NCI-H2227 treated with DMSO at 0.1 percent for 48 hours (cell line): ENCODE data around the gene CALCOCO1.

Source experiments
- DNase-seq: peaks from one replicate; lab custom pipeline; 2025; lab: John Stamatoyannopoulos, UW

The CALCOCO1 gene

GRCh38 chr12:53664191-53664590 is 63.1 kb downstream of the CALCOCO1 start:
- DNase-seq = no peak

GRCh38 chr12:53660041-53660440 is 67.2 kb downstream of the CALCOCO1 start:
- no peak for DNase-seq

GRCh38 chr12:53659571-53659981 is 67.7 kb downstream of the CALCOCO1 start:
- DNase-seq = no peak

GRCh38 chr12:53659011-53659551 is 68.2 kb downstream of the CALCOCO1 start:
- no peak for DNase-seq
